NK-92 treated with Interleukin-12 subunit alpha and Interleukin-12 subunit beta, amount 100 ng/mL, for 24 hours (cell line): ENCODE results near the gene EEF2K.
"Not testable (repeated sequence)": the region's sequence is repeated elsewhere in the genome, so short reads cannot be mapped to it uniquely, and the experiment has no call there.

Source experiments
- DNase-seq: peaks from one replicate; lab custom pipeline; 2025; lab: John Stamatoyannopoulos, UW

The EEF2K gene

DNA sequence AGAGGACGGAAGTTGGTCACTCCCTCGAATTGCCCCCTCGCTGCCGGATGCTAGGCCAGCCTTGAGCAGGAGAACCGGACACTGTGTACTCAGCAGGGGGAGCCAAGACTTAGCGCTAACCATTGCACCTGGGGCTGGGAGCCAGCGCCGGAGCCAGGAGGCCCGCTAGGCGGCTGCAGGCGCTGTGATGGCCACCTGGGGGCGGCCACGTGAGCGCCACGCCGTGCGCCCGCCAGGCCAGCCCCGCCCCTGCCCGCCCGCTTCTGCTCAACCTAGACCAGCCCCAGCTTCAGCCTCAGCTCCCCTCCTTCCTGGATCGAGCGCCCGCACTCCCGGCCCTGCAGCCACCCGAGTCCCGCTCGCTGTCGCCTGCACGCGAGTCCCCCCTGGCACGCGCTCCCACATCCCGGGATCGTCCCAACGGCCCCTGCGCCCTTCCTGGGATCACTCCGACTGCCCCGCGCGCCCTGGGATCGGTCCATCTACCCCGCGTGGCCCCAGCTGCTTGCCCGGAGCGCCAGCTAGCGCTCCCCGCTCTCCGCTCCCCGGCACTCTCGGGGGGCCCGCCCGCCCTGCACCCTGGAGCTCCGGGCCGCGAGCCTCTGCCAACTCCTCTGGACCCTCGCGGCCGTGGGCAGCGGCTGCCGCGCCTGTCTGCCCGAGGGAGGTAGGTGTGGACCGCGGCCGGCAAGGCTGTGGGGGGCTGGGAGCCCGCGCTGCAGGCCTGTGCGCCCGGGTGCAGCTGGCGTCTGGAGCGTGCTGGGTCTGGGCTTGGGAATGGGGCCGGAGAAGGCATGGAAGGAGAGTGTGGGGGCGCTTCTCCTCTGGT, at the start of gene EEF2K:
Gene EEF2K, plus strand, starts transcription at position 266 of the 829 bp plus-strand sequence. CDS start 19,452 bp downstream, outside the sequence.
- DNase-seq = peak; percentile 83

DNA sequence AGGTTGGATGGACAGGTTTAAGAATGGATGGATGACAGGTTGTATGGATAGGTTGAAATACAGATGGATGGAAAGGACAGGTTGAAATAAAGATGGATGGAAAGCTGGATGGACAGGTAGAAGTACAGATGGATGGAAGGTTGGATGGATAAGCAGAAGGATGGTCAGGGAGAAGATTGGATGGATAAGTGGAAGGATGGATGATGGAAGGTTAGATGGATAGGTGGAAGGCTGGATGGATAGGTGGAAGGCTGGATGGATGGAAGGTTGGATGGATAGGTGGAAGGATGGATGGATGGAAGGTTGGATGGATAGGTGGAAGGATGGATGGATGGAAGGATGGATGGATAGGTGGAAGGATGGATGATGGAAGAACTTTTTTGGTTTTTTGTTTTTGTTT, 44.7 kb upstream of the EEF2K start:
- DNase-seq = no peak

DNA sequence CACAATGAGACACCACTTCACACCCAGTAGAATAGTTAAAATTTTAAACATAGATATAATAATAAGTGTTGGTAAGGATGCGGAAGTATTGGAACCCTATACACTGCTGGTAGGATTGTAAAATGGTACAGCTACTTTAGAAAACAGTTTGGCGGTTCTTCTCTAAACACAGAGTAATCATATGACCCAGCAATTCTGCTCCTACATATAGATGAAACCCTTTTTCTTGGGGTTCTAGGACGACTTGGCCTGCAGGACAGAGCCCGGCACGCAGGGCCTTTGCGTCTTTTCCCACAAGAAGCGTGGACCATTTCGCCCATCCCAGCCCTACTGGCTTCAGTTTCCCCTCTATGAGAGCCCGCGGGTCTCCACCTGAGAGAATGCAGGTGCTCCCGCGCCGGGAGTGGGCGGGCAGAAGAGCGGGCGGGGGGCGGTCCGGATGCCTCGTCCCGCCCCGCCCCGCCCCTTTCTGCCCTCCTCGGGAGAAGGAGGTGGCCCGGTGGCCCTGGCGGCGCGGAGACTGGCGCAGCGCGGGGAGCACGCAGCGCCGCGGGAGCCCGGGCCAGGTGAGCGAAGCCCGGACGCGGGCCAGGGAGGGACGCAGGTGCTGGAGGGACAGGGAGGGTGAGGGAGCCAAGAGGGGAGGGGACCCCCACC, 44.0 kb upstream of the EEF2K start, which contains the start of gene SDR42E2:
Gene SDR42E2, plus strand, starts transcription at position 508 of the 657 bp plus-strand sequence. CDS start 3,077 bp downstream, outside the sequence.
- no peak for DNase-seq

DNA sequence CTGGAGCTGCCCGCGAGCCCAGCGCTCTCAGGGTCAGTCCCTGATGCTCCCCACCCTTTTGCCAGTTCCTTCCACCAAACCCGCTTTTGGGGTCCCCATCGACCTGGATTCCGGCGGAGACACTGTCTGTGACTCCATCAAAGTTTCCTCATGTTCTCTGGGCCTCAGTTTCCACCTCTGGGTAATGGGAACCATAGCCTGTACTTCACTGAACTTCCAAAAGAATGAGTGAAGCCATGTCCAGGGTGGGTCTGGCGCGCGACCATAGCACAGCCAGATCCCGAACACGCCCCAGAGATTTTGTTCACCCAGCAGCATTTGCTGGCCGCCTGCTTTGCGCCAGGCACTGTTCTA, 43.4 kb upstream of the EEF2K start:
- no peak for DNase-seq

DNA sequence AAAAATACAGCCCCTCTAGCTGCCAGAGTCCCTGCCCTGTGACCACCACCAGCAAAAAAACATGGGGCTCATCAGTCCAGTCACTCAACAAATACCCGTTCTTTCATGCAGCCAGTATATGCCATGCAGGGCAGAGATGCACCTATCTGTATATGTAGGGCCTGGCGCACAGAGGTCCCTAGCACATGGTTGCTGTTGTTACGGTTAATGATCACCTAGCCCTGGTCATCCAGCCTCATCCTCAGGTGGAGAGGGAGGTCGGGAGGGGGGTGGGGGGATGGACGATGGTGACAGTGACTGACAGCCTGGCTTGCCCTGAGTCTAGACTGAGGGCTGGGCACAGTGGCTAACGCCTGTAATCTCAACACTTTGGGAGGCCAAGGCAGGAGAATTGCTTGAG, 42.3 kb upstream of the EEF2K start:
- no peak for DNase-seq

DNA sequence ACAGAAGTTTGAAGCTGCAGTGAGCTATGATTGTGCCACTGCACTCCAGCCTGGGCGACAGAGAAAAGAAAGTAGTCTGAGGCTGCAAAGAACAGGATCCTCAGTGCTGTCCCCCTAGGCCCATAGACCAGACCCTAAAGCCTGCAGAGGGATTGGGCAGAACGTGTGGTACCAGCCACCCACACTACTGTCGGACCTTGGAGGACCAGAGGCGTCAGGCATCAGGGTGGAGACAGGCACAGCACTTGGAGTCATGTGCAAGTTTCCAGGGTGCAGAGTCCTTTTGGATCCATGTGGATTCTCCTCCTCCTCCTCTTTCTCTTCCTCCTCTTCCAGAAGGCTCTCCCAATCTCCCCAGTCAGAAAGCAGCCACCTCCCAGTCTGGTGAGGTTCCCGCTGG, 41.6 kb upstream of the EEF2K start:
- DNase-seq = no peak

DNA sequence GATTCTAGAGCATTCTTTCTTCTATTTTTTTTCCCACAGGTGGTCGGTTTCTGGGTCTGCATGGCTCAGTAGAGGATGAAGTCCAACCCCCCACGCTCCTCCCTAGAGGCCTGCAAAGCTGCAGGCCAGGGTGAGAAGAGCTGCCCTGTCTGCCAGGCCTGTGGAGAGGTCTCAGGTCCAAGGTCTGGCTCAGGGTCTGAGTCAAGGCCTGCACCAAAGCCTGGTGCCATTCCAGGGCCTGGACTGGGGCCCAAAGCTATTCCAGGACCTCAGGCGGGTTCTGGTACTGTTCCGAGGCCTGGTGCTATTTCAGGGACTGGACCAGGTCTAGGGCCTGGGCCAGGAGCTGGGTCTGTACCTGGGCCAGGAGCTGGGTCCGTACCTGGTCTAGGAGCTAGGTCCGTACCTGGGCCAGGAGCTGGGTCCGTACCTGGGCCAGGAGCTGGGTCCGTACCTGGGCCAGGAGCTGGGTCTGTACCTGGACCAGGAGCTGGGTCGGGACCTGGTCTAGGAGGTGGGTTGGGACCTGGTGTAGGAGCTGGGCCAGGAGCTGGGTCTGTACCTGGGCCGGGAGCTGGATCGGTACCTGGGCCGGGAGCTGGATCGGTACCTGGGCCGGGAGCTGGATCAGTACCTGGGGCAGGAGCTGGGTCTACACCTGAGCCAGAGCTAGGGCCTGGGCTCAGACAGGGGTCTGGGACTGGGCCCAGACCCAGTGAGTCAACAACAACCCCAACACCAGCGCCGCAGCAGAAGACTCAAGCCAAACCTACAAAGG, 40.4 kb upstream of the EEF2K start:
- no peak for DNase-seq

DNA sequence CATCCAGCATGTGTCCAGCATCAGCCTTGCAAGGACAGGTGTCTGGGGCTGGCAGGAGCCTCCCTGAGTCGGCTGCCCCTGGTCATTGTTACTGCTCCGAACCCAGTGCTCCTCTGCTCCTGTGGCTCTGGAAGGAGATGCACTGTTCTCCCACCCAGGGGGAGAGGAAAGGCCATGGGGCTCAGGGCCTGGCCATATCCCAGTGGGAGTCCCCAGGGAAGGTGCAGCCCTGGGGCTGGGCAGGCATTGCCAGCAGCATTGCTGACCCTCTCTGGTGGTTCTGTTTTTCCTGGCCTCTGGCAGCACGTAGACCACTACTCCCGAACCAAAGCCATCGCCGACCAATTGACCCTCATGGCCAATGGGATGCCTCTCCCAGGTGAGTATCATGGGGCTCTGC, 34.1 kb upstream of the EEF2K start:
- DNase-seq = no peak

DNA sequence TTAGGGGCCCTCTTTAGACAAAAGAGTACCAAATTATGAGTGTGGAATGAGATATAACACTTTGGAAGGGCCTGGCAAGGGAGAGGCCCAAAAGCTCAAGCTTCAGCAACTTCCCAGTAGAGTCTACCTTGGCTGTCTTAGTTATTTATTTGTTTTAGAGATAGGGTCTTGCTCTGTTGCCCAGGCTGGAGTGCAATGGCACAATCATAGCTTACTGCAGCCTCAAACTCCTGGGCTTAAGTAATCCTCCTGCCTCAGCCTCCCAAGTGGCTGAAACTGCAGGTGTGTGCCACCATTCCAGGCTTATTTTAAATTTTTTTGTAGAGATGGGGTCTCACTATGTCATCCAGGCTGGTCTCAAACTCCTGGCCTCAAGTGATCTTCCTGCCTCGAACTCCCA, 33.4 kb upstream of the EEF2K start:
- not testable (repeated sequence) for DNase-seq

DNA sequence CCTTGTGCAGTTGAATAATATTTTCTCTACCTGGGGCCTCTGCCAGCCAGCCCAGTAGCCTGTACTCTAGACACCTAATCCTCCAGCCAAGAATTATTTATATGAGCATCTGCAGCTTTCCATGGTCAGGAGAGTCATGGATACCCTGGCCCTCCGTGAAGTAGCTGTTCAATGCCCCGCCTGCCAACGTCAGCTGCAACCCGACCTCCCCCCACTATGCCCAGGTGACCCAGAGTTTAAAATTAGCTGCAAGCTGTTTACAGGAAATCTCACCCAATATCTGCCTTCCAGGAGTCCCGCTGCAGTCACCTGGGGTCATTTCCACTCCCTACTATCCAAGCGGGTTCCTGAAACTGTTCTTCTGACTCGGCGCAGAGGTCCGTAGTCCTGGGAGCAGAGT, 31.4 kb upstream of the EEF2K start:
- DNase-seq = no peak

DNA sequence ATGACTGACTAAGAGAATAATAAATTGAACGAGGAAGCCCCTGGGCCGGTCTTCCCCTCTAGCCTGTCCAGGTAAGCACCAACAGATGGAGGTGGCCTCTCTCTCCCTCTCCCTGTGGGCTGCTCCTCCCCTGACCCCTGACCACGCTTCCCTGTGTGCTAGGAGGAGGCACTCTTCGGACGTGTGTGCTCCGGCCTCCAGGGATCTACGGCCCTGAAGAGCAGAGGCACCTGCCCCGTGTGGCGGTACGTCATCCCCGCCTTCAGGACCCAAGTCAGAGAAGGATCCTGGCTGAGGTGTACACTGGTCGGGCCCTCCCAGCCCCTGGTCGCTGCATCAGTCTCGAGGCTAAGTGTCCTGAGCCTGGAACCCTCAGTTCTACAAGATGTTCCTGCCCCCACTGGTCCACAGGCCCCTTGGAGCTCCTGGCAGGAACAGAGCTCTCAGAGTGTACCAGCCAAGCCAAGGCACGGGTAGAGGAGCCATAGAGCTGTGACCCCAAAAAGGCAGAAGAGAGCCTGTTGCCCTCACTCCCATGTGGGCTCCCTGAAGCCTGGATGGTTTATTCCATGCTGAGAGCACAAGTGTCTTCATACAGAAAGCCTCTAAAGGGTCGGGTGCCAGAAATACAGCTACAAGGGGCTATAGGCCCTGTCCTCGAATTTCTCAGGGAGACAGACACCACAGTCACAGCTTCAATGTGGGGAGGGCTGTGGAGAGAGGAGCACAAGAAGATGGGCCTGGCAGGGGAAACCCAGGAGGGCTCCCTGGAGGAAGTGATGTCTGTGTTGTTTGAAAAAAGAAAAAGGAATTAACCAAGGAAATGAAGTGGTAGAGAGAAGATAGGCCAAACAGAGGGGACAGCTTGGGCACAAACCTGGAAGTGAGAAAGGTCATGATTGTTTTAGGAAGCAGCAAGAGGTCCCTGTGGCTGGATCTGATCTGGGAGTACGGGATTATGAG, 27.8 kb upstream of the EEF2K start:
- DNase-seq = no peak

DNA sequence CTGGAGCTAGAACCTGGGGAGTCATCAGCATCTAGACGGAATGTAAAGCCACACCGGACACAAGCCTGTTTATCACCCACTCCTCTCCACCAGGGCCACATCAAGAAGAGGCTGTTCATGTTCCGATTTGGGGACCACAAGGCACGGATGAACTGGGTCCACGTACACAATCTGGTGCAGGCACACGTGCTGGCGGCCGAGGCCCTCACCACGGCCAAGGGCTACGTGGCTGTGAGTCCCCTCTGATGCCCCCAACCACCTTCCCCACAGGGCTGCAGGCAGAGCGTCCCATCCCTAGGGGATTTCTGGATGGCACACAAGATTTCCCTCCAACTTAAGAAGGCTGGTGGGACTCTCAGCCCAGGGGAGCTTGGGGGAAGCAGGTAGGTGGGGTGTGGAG, 24.7 kb upstream of the EEF2K start:
- no peak for DNase-seq

DNA sequence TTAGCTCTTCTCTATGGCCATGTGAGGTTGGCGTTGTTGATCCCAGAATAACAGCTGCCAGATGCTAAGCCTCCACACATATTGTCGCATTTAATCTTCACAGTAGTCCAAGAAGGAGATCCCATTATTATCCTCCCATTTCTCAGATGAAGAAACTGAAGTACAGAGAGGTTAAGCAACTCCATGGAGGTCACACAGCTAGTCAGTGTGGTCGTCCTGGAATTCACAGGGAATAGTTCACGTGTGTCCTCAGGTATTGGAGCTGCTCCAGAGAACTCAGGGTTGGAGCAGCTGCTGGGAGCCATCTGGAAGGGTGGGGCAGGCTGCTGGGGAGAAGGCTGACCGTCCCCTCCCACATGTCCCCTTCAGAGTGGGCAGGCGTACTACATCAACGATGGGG, 24.2 kb upstream of the EEF2K start:
- no peak for DNase-seq

DNA sequence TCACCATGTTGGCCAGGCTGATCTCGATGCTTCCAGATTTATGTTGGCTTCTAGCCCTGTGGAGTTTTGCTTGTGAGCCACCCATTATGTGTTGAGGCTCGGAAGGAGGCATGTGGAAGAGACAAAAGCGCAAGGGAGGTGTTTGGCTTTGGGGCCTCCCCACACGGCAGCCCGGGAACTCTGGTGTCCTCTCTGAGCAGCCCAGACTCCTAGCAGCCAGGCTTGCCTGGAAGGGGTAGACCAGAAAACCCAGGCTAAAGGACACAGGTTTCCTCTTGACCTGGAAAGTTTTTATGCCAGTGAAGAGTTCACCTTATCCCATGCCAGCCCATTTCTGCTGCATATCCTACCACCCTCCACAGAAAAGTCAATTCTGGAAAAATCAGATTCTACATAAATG, 22.7 kb upstream of the EEF2K start:
- no peak for DNase-seq

DNA sequence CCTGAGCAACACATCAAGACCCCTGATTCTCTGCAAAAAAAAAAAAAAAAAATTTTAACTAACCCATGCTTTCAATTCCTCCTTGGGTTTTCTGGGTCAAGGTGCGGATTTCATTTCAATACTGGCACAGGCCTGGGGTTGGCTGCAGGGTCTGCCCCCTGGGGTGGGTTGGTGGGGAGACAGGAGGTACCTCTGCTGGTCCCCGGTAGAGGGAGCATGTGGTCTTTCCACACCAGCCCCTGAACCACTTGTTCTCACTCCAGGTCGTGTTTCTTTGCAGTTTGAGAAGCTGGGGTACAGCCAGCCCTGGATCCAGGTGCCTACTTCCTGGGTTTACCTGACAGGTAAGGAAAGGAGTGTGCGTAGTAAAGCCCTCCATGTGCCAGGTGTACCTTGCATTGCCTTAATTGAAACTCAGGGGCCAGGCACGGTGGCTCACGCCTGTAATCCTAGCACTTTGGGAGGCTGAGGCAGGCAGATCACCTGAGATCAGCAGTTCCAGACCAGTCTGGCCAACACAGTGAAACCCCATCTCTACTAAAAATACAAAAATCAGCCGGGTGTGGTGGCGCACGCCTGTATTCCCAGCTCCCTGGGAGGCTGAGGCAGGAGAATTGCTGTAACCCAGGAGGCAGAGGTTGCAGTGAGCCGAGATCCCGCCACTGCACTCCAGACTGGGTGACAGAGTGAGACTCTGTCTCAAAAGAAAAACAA, 22.0 kb upstream of the EEF2K start:
- no peak for DNase-seq

DNA sequence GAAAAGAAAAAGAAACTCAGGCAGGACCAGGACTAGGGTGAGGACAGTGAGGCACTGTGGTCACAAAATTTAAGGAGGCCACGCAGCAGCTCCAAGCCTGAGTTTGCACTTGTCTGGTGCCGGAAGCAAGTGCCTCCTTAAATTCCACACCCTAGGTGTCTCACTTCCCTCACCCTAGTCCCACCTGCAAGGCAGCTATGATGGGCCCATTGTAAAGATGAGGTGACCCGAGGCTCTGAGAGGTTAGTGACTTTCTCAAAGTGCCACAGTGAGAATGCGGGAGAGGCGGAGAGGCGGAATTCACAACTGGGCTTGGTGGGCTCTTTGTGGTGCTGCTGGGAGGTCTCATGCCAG, 21.5 kb upstream of the EEF2K start:
- DNase-seq = no peak

DNA sequence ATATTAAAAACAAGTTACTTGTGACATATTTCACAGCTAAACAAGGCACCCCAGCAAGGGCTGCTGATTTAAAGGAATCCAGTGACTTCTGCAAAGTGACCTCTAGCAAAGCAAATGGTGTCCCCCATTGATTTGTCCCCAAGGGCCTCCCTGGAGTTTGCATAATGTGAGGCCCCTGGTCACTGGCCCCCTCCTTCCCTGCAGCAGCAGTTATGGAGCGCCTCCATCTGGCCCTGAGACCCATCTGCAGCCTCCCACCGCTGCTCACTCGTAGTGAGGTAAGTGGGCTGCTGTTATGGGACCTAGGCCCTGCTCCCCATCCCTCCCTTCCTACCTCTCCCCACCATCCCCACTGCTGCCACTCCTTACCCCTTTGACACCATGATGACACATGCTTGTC, 19.6 kb upstream of the EEF2K start:
- DNase-seq = no peak

DNA sequence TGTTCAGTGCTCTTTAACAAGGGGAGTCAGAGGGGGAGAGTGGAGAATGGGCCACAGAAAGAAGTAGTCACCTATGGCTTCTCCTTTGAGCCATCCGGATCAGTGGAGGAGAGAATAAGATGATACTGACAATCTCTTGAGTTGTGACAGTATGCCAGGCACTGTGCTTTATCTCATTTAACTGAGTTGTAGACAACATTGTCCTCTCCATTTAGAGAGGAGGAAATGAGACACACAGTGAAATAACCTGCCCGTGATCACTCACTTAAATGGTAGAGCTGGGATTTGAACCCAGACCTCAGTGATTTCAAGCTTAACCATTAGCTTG, 17.8 kb upstream of the EEF2K start:
- no peak for DNase-seq

DNA sequence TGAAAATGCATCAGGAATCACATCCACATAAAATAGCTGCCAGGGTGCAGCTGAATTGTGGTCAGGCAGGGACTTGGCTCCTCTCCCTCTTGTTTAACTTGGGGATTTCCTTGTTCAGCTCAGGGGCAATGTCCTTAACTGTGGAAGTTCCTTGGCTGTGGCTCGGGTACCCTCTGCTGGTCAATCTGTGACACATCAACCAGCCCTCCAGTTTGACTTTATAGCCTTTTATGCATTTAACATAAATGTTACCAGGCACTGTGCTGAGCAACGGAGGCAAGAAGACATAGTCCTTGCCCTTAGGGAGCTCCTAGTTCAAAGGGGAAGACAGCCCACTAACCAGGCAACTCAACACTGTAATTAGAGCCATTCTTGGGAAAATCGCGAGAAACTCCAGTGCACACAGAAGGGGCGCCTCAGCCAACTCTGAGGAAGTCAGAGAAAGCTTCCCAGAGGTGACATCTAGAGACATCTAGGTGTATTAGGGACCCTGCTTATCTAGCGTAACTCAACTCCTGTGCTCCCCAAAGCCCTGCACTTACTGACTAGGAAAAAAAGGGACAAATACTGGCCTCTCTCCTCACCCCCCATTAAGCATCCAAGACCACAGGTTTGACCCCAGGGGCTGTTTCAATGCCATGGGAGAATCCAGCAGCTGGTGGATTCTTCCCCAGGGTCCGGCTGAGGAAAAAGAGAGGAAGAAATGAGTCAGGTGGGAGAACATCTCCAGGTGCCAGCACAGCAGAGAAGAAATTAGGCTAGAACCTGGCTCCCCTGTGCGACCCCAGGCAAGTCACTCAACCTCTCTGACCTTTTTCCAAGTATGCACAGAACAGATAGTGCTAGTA, 17.3 kb upstream of the EEF2K start:
- DNase-seq = peak; percentile 38

DNA sequence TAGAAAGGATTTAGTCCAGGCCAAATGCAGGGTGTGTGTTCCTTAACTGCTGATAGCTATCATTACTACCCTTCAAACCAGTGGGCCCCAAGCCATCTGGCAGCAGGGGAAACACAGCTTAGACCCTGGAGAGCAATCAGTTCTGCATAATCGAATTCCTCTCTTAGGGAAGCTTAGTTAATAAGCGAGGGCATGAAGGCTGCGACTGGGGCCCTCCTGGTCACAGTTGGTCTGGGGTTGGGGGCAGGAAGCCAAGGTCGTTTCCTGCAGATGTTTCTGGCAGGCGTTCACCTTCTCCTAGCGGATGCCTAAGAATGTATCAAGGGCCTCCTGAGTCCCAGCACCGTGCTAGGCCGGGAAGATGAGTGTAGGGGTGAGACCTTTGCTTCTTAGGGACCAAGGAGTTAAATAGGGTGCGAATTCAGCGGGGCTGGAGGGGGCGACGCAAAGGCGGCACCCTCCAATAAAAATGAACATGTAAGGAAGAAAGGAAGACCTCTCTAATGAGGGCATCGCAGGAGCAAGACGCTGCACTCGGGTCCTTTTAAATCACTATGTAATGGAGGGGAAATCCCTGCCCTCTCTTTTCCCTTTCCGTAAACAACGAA, 16.5 kb upstream of the EEF2K start:
- DNase-seq = no peak
